Tibial nerve (tissue), 4 donors: ENCODE results near the gene E2F4. TPM values are rescaled to one million over a fixed set of nuclear protein-coding genes. Genes with fewer than 3 reads are reported as not detected.

Source experiments
- DNase-seq, 2 donors: peaks; one replicate each; pipeline ENCODE4 v3.0.0-alpha.2; 2019; ENCODE audit warnings: low spot score in 2 of 2
- H3K27ac ChIP-seq, 4 donors: fragments of 200-600 bp; sonication (generic) in 3 of 4; one replicate each; pipeline ENCODE4 v1.5.1; 2017 to 2019; ENCODE audit warnings: mild to moderate bottlenecking in 1 of 4
- H3K27me3 ChIP-seq, 2 donors: fragments of 200-600 bp; sonication (generic) in 1 of 2; one replicate each; pipeline versions ENCODE4 v1.5.1 to v1.6.0; 2017 to 2019
- H3K36me3 ChIP-seq, 3 donors: fragments of 200-600 bp; sonication (generic); one replicate each; pipeline ENCODE4 v1.5.1; 2018 to 2019
- H3K4me1 ChIP-seq, 4 donors: fragments of 200-600 bp; sonication (generic) in 3 of 4; one replicate each; pipeline ENCODE4 v1.5.1; 2017 to 2019
- H3K4me3 ChIP-seq, 4 donors: fragments of 200-600 bp; sonication (generic) in 3 of 4; one replicate each; pipeline ENCODE4 v1.5.1; 2017 to 2019; ENCODE audit warnings: mild to moderate bottlenecking in 1 of 4, moderate library complexity in 1 of 4
- H3K9me3 ChIP-seq, 4 donors: fragments of 200-600 bp; sonication (generic) in 3 of 4; one replicate each; pipeline ENCODE4 v1.5.1; 2017 to 2019
- CTCF ChIP-seq, 5 experiments: fragments of 200-600 bp in 3 of 5; fragments of 450-650 bp in 2 of 5; sonication (generic) in 3 of 5; IDR thresholded peaks; one replicate each; pipeline ENCODE4 v1.5.1; 2016 to 2019; ENCODE audit warnings: antibody characterized with exemption in 5 of 5, mild to moderate bottlenecking in 3 of 5, moderate library complexity in 2 of 5
- EP300 ChIP-seq, 2 donors: sonication (generic); formaldehyde crosslinking; IDR thresholded peaks; one replicate each; pipeline ENCODE4 v1.6.1; 2017; ENCODE audit warnings: antibody characterized with exemption in 2 of 2, mild to moderate bottlenecking in 1 of 2
- POLR2A ChIP-seq, 2 donors: fragments of 450-650 bp; IDR thresholded peaks; one replicate each; pipeline ENCODE4 v1.6.1; 2017; ENCODE audit warnings: antibody characterized with exemption in 2 of 2, mild to moderate bottlenecking in 2 of 2, moderate library complexity in 2 of 2
- WGBS, 2 donors: methylation state at CpG; one replicate each; pipeline ENCODE4 v1.1.5; 2018; 5-methylcytosine and 5-hydroxymethylcytosine counted together
- total RNA-seq, 4 donors: library from RNA; depleted of rRNA; stranded (reverse); fragments of >200 nt; gene quantifications; one replicate each; pipeline ENCODE4 v1.1.0, GENCODE V29; 2016

Gene E2F4
- total RNA-seq, 4 donors from 2014 or later, result 60.1 to 119 (median 99.8) TPM

- Histone ChIP-seq H3K36me3 (no peaks in the 10 kb centered on the region), H3K27ac (peak overlapping the region; percentile 31 to 87 (median 58)), H3K27me3 (peaks cover 0 to 36% of the 10 kb centered on the region in 2 donors), H3K4me1 (peaks cover 0 to 68% (median 36%) of the 10 kb centered on the region in 4 donors), H3K9me3 (no peaks in the 10 kb centered on the region), H3K4me3 (peak overlapping the region; percentile 66 to 91 (median 82))
- 5 to 10% methylated on average over 22 to 33 of the region's 34 CpGs for WGBS, 2 donors
- TF ChIP-seq EP300 (IDR thresholded peaks at IDR 0.05) (no peak), CTCF (IDR thresholded peaks at IDR 0.05) (no peak), POLR2A (IDR thresholded peaks at IDR 0.05) (no peak)
- no peak for DNase-seq
Observed at GRCh38 chr16:67158637-67159600, 33.0 kb upstream of the E2F4 start.

DNA sequence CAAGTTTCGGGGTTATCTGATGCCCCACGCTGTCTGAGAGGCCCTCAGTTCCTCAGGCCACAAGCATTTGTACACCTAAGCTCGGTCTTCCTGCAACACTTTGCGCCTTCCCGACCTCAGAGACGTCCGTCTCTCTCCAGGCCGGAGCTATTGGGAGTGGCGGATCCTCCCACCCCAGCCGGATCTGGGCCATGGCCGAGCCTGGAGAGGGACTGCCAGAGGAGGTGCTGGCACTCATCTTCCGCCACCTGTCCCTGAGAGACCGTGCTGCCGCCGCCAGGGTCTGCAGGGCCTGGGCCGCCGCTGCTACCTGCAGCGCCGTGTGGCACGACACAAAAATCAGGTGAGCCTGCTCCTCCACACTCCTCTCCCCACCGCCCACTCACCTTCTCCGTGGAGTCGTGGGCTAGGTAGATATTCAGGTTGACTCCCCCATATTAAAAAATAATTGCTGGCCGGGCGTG lies 30.3 kb upstream of the E2F4 start:
- no peak for DNase-seq
- Histone ChIP-seq H3K36me3 (no peaks in the 10 kb centered on the region), H3K4me3 (peak overlapping the region in 1 of 4 donors; percentile 85), H3K9me3 (no peaks in the 10 kb centered on the region), H3K27me3 (peaks cover 0 to 57% of the 10 kb centered on the region in 2 donors), H3K27ac (no peak overlapping the region), H3K4me1 (peaks cover 0 to 73% (median 39%) of the 10 kb centered on the region in 4 donors)
- TF ChIP-seq CTCF (IDR thresholded peaks at IDR 0.05) (no peak), EP300 (IDR thresholded peaks at IDR 0.05) (no peak), POLR2A (IDR thresholded peaks at IDR 0.05) (no peak)
- WGBS, 2 donors, result 34% methylated on average over 20 to 25 of the region's 25 CpGs

DNA sequence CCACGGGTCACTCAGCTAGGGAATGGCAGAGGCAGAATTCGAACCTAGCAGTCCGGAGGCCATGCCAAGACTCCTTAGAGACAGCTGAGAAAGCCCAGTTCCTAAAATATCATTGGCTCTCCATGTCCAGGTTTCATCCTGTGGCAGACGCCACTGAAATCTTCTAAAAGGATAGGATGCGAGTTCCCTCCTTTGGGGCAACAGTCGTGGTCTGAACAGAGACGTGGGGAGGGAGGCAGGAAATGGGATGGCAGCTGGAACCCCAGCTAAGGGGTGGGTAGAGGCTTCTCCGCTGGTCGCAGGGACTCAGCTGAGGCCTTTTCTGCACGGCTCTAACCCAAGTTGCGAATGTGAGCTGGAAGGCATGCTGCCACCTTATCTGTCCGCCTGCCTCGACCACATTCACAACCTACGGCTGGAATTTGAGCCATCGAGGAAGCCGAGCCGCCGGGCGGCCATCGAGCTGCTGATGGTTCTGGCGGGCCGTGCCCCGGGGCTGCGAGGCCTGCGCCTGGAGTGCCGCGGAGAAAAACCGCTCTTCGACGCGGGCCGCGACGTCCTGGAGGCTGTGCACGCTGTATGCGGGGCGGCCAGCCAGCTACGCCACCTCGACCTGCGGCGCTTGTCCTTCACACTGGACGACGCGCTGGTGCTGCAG lies 29.3 kb upstream of the E2F4 start:
- H3K4me1 ChIP-seq, result peaks cover 0 to 73% (median 39%) of the 10 kb centered on the region in 4 donors
- TF ChIP-seq CTCF (IDR thresholded peaks at IDR 0.05), result no peak
- no peak for TF ChIP-seq POLR2A (IDR thresholded peaks at IDR 0.05)
- no peak for TF ChIP-seq EP300 (IDR thresholded peaks at IDR 0.05)
- peak overlapping the region in 1 of 4 donors; percentile 78 for H3K27ac ChIP-seq
- H3K36me3 ChIP-seq, result no peaks in the 10 kb centered on the region
- H3K4me3 ChIP-seq, result peak overlapping the region in 2 of 4 donors; percentile 26 to 49
- no peaks in the 10 kb centered on the region for H3K9me3 ChIP-seq
- H3K27me3 ChIP-seq, result peaks cover 0 to 60% of the 10 kb centered on the region in 2 donors
- 24 to 37% methylated on average over 15 to 24 of the region's 44 CpGs for WGBS, 2 donors
- no peak for DNase-seq

- TF ChIP-seq POLR2A (IDR thresholded peaks at IDR 0.05) (peak in 1 of 2 donors; percentile 27), EP300 (IDR thresholded peaks at IDR 0.05) (no peak)
- 4 to 6% methylated on average over 43 to 72 of the region's 99 CpGs for WGBS, 2 donors
- peak overlapping the region; percentile 24 to 49 (median 27) for H3K4me3 ChIP-seq
- H3K27me3 ChIP-seq, result peaks cover 0 to 64% of the 10 kb centered on the region in 2 donors
- peak overlapping the region; percentile 56 to 78 (median 60) for H3K27ac ChIP-seq
- H3K4me1 ChIP-seq, result peaks cover 0 to 73% (median 39%) of the 10 kb centered on the region in 4 donors
- no peaks in the 10 kb centered on the region for H3K9me3 ChIP-seq
- DNase-seq, result peak in 1 of 2 donors; percentile 16
- no peaks in the 10 kb centered on the region for H3K36me3 ChIP-seq
Observed at GRCh38 chr16:67163164-67163998, 28.6 kb upstream of the E2F4 start.
